Measurements from ENCODE around the gene TSPAN15. TPM values are rescaled to one million over a fixed set of nuclear protein-coding genes. Genes with fewer than 3 reads are reported as not detected.

TSPAN15 gene
- total RNA-seq, 1 experiment from 2014 or later, result 7.7 TPM

DNA sequence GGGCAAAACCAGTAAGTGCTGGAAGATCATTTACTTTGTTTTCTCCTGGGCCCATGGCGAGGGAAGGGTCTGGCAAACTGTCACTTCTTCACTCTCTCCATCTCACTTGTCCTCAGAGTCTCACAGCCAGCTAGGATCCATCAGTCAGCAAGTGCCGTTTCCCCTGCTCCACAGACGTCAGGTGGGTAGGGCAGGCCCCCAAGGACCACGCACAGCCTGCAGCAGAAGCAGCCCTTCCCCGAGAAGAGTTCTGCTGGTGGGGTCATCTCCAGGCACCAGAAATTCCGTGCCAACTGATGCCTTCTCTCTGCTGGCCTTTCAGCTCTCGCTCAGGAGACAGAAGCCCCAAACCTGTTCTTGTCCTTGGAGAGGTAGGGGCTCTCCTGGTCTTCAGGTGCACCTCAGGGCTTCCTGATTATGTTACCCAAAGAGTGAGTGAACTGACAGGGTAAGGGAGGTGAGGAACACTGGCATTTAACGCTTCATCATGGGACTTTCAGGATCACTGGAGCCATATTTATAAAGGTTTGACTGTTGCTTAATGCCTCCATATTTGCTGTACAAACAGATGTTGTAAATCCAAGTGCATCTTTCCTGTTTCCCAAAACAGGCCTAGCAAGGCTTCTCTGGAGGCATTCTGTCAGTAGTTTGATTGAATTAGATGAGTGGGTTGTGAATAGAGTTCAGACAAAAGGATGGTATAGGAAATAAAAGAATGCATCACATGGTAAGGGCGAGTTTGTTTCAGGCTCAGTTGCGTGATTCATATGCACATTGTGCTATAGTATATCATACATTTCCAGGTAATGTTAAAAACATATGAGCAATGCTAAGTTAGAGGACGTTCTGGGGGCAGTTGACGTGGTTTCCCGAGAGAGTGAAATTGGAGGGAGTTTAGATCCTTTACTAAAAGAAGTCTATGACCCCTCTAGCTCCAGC lies 13.7 kb upstream of the TSPAN15 start:
- Mint-ChIP-seq H3K36me3 (ENCODE audit: insufficient read depth in 1 of 3, low read depth in 3 of 3) (no peaks in the 10 kb centered on the region), H3K4me3 (no peak overlapping the region), H3K27me3 (ENCODE audit: low read depth) (peaks cover 38% of the 10 kb centered on the region), H3K9me3 (peaks cover 0 to 4% of the 10 kb centered on the region in 2 experiments; a peak in 2 of 5 replicates), H3K27ac (no peak overlapping the region), H3K4me1 (peaks cover 3 to 10% of the 10 kb centered on the region in 2 experiments; a peak in 3 of 4 replicates)
- Histone ChIP-seq H3K56ac (ENCODE audit: insufficient read length, low read depth, low read length) (no peak overlapping the region), H2BK120ac (ENCODE audit: low read depth, low read length, poor library complexity, severe bottlenecking) (no peak overlapping the region), H2AFZ (ENCODE audit: low read length) (no peak overlapping the region), H3K23ac (ENCODE audit: insufficient read length, low read depth, low read length) (no peak overlapping the region), H3K23me2 (ENCODE audit: insufficient read length, low read depth, low read length, poor library complexity, severe bottlenecking) (no peaks in the 10 kb centered on the region), H4K8ac (replicated peaks; ENCODE audit: insufficient read length, low read depth, low read length) (no peak overlapping the region), H2BK12ac (ENCODE audit: insufficient read length, low read depth, low read length) (no peak overlapping the region), H2BK5ac (ENCODE audit: insufficient read length, low read length) (no peak overlapping the region), H3K4me1 (ENCODE audit: insufficient read depth, low read length) (no peaks in the 10 kb centered on the region), H4K20me1 (ENCODE audit: control insufficient read depth, insufficient read depth, insufficient read length) (no peaks in the 10 kb centered on the region), H3K18ac (ENCODE audit: insufficient read length, low read depth, low read length) (no peak overlapping the region), H4K5ac (ENCODE audit: insufficient read length, low read depth, low read length) (no peak overlapping the region), H2BK15ac (ENCODE audit: low read depth, low read length) (no peak overlapping the region), H3K9me3 (ENCODE audit: control insufficient read depth, low read depth, low read length) (no peaks in the 10 kb centered on the region), H3K14ac (ENCODE audit: insufficient read depth, low read length) (no peak overlapping the region; the same call in 1 of the 2 replicates), H3K79me1 (ENCODE audit: insufficient read depth, low read depth, low read length, poor library complexity, severe bottlenecking) (no peaks in the 10 kb centered on the region), H2AK5ac (ENCODE audit: insufficient read length, low read length) (no peak overlapping the region), H3K9ac (ENCODE audit: extremely low read depth, insufficient read length, low read length) (peak overlapping the region; percentile 44), H4K91ac (ENCODE audit: insufficient read length, low read depth, low read length) (no peak overlapping the region), H3T11ph (ENCODE audit: low read length) (no peak overlapping the region), H3K27ac (ENCODE audit: insufficient read length, low read depth, low read length) (no peak overlapping the region), H3K4me2 (ENCODE audit: insufficient read depth, insufficient read length, low read length) (no peak overlapping the region), H3K27me3 (ENCODE audit: insufficient read depth, low read length) (no peaks in the 10 kb centered on the region), H2BK20ac (ENCODE audit: low read depth, low read length, poor library complexity, severe bottlenecking) (no peak overlapping the region), H3K4ac (ENCODE audit: low read depth, low read length) (no peak overlapping the region), H3K79me2 (ENCODE audit: insufficient read depth, low read length) (no peaks in the 10 kb centered on the region)
- DNase-seq, result no peak
- WGBS (ENCODE audit: extremely low coverage, insufficient read length, low lambda C conversion rate), result no CpG with 5 or more reads among the region's 13 CpGs
- TF ChIP-seq, protein P1, sequence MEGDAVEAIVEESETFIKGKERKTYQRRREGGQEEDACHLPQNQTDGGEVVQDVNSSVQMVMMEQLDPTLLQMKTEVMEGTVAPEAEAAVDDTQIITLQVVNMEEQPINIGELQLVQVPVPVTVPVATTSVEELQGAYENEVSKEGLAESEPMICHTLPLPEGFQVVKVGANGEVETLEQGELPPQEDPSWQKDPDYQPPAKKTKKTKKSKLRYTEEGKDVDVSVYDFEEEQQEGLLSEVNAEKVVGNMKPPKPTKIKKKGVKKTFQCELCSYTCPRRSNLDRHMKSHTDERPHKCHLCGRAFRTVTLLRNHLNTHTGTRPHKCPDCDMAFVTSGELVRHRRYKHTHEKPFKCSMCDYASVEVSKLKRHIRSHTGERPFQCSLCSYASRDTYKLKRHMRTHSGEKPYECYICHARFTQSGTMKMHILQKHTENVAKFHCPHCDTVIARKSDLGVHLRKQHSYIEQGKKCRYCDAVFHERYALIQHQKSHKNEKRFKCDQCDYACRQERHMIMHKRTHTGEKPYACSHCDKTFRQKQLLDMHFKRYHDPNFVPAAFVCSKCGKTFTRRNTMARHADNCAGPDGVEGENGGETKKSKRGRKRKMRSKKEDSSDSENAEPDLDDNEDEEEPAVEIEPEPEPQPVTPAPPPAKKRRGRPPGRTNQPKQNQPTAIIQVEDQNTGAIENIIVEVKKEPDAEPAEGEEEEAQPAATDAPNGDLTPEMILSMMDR (conservative IDR thresholded peaks at IDR 0.05), result no peak

Data from H9 (cell line).